GM04504 (cell line): ENCODE results near the gene ADAMTS1.

Experiments used
- DNase-seq: peaks from one replicate; pipeline ENCODE4 v3.0.0-alpha.2; 2012; ENCODE audit warnings: low read depth

ADAMTS1 gene

GRCh38 chr21:26844258-26845065 lies 747 bp downstream of the ADAMTS1 start:
- DNase-seq = no peak

GRCh38 chr21:26843933-26844257 lies 1.3 kb downstream of the ADAMTS1 start:
- DNase-seq = no peak

GRCh38 chr21:26842974-26843932 lies 2.0 kb downstream of the ADAMTS1 start:
- DNase-seq = peak; percentile 92

DNA sequence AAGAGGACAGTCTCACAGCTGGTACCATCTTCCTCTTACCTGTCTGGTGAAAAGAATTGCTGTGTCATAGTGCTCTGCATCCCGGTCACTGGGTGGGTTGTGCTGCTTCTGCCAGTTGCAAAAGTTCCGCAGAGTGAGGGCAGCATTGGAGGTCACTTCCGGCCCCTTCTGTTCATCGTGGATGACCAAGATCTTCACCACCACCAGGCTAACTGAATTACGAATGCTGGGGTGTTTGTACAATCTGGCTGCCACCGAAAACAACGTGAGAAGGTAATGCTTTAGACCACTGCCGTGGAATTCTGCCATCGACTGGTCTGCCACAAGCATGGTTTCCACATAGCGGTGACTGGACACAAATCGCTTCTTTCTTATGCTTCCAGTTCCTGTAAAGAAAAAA lies 2.9 kb downstream of the ADAMTS1 start:
- no peak for DNase-seq

- no peak for DNase-seq
Measured at GRCh38 chr21:26840912-26841311, 4.3 kb downstream of the ADAMTS1 start.

GRCh38 chr21:26840201-26840600 lies 5.0 kb downstream of the ADAMTS1 start:
- no peak for DNase-seq

DNA sequence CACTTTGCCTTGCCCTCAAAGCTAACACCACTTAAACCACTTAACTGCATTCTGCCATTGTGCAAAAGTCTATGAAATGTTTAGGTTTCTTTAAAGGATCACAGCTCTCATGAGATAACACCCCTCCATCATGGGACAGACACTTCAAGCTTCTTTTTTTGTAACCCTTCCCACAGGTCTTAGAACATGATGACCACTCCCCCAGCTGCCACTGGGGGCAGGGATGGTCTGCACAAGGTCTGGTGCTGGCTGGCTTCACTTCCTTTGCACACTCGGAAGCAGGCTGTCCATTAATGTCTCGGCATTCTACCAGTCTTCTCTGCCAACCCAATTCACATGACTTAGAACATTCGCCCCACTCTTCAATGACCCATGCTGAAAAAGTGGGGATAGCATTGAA lies 7.7 kb downstream of the ADAMTS1 start:
- no peak for DNase-seq

DNA sequence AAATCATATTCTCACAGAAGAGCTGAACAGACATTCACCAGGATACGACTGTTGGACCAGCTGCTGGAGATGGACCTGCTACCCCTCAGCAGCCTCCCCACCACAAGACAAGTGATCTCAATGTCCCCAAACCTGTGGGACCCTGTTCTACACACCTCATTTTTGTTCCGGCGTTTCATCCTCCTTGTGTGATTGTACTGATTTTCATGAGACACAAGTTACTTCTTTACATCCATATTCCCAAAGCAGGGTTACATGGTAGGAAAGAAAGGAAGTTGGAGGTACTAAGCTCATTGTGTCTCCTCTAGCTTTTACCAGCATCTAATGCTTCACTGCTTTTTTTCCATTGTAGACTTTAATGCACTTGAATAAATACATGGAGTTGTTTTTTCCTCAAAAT lies 8.7 kb downstream of the ADAMTS1 start:
- no peak for DNase-seq

DNA sequence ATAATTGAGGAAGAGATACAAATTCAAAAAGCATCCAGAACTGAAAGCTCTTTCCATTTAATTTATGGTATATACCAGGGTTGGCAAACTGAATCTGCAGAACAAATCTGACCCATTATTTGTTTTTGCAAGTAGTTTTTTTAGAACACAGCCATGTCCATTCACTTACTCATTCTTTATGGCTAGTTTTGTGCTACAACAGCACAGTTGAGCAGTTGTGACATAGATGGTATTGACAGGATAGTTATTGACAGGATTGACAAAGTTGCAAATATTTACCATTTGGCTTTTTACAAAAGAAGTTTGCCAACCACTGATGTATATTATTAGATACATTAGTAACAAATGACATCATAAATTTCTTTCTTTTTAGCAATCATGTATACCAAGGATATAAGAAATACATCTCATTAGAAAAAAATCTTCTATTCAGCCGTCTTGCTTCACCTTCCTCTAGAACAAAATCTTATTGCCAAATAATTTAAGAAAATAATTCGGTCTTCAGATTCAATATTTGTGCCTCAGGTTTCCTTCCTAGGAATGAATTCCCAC lies 9.4 kb downstream of the ADAMTS1 start:
- DNase-seq = no peak

GRCh38 chr21:26835027-26835713 lies 10.0 kb downstream of the ADAMTS1 start:
- DNase-seq = no peak

DNA sequence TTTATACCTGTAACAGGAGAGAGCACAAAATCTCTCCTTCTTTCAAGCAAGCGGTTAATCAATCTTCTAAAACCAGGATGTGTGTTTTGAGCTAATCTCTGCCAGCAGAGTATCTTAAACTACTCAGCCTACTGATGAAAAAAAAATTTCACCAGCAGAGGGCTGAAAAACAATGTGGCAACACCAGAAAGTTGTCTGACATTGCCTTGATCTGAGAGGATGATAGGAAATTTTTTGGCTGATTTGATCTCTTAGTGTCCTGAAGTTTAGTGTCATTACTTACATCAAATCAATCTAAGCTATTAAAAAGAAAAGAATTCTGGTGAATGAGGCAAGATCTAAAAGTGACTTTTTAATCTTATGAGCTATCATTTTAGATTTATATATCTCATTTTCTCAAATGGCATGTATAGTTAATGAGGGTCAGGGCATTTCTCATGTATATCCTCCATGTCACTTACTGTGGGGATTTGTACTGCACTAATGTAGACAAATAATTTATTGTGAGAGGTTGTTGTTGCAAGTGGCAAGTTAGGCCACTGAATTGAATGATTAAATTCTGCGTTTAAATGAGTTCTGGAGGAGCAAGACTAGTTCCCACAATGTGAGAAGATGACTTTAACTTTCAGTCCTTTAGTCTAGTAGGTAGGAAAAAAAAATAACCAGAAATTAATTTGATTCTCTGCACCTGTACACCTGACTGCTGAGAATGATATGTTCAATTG lies 10.9 kb downstream of the ADAMTS1 start:
- no peak for DNase-seq

GRCh38 chr21:26833460-26833939 lies 11.7 kb downstream of the ADAMTS1 start:
- no peak for DNase-seq

DNA sequence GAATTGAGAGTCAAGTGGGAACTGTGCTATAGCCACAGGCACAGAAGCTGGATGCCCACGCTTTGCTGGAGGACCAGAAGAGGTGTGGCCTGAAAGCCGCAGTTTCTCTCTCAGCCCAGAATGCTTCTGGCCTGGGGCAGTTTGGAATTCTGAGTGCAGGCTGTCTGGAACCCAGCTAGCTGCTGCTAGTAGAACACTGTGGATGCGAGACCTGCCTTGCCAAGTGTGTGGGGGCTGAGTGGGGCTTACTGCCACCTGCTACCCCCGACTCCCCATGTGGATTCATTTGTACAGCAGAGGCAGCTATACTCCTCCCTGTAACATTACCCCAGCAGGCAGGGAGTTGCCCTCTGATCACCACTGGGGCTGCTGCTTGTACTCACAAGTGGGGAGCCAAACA lies 12.2 kb downstream of the ADAMTS1 start:
- no peak for DNase-seq

DNA sequence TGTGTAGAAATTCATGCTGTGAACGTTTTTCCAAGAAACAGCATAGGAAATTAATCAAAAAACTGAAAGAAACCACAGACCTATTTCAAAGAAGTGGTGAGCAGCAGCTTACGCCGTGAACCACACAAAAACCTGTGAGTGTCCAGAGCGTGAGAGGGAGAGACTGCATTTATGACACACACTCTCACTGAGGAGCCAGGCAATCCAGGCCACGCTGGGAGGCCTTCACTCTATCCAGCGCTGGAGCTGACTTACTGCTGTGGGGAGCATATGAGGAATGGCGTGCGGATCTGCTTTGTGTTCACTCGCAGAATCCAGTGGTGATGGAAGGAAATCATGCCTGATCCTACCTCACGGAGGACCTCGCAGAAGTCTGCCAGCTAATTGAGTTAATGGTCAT lies 12.7 kb downstream of the ADAMTS1 start:
- DNase-seq = no peak

- DNase-seq = no peak
Measured at GRCh38 chr21:26826801-26827200, 18.4 kb downstream of the ADAMTS1 start.

DNA sequence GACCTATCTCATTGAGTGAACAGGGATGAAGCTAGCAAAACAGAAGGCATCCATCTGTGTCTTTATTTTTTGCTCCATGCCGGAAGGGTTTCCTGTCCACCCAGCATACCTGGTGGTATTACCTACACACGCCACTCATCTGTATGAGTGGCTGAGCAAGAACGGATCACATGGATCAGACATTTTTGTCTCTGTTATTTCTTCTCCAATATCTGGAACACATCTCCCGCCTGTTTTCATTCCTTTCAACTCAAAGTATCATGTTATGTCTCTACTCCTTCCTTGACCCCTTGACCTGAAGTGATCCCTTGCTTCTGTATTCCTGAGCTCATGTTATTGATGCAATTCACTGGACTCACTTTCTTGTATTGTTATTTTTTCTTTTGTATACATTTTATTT lies 24.7 kb downstream of the ADAMTS1 start:
- DNase-seq = no peak

- DNase-seq = no peak
Measured at GRCh38 chr21:26819740-26820324, 25.4 kb downstream of the ADAMTS1 start.

DNA sequence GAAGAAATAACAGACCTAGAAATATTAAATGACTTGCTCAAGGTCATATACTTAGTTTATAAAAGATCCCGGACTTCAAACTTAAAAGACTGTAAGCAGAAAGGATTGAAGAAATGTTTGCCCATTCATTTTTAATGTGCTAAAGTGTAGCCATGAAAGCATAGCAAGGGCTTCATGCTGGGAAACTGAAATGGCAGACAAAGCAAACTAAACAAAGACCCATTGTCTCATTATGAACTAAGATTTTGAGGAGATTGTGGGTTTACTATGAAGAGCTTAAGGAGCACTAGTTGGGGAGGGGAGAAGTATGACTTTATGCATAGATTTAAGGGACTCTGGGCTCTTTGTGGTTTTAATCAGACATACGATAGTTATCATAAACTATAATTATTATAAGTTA lies 26.3 kb downstream of the ADAMTS1 start:
- DNase-seq = no peak

- no peak for DNase-seq
Measured at GRCh38 chr21:26815197-26815596, 30.0 kb downstream of the ADAMTS1 start.

DNA sequence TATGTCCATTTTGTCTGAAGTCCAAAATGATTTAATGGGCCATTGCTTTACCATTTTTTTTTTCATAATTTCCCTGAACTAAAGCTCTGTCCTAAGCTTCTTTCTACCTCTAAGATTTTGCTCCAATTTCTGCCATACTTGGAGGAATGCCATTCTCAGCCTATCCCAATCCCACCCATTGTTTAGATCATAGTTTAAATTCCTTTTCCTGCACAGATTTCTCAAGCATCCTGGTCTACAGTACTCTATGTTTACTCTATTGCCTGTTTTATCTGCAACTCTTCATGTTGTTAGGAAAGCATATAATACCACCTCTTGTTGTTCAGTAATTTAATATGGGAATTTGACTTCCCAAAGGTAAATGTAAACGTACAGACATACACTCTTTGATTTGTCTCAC lies 30.8 kb downstream of the ADAMTS1 start:
- no peak for DNase-seq

DNA sequence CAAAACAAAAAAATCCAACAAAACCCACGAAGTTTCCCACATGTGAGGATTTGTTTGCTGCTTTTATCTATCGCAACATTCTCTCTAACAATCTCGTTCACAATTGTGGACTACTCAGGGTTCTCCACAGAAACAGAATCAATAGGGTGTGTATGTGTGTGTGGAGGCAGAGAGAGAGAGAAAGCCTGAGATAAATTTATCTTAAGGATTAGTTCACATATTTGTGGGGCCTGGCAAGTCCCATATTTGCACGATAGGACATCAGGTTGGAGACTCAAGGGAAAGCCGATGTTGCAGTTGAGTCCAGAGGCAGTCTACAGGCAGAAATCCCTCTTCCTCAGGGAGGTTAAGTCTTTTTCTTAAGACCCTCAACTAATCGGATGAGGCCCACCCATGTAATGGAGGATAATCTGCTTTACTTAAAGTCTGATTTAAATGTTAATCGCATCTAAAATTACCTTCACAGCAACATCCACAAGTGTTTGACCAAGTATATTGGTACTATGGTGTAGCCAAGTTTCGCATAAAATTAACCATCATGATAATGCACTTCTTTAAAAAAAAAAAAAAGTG lies 31.7 kb downstream of the ADAMTS1 start:
- no peak for DNase-seq
